Measurements from ENCODE around the gene RPP14.

- TF ChIP-seq CTCF (IDR thresholded peaks at IDR 0.05): no peak
- no peak for TF ChIP-seq POLR2A (IDR thresholded peaks at IDR 0.05)
- TF ChIP-seq EP300 (IDR thresholded peaks at IDR 0.05; ENCODE audit: low read depth): no peak
Measured at GRCh38 chr3:58258392-58259055, 47.5 kb upstream of the RPP14 start.
